ENCODE measurements around the gene TRNT1.

The TRNT1 gene

DNA sequence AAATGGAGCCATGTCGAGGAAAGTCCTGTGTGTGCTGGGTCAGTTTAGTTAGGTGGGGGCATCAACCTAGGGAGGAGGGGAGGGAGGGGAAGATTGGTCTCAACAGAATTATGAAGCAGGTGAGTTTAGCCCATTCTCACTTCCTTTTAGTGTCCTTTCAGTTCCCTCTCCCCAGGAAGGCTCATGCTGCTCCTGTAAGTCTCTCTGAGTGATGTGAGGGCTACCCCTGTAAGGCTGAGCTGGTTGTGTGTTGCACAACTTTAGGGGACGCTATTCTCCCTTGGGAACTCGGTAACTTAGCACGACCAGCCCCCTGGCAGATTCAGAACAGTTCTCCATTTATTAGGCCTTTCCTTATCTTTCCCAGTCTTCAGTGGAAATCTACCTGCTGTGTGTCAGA, 37.7 kb upstream of the TRNT1 start:
- Histone ChIP-seq H3K4me2 (ENCODE audit: low read length) (no peak overlapping the region), H3F3A (ENCODE audit: insufficient read depth, low read length) (no peaks in the 10 kb centered on the region), H3K79me2 (ENCODE audit: insufficient read depth, low read length) (no peaks in the 10 kb centered on the region), H3K9me2 (ENCODE audit: low read depth, low read length) (no peaks in the 10 kb centered on the region), H3K27me3 (ENCODE audit: insufficient read depth, low read length) (no peaks in the 10 kb centered on the region), H3K36me3 (ENCODE audit: insufficient read depth, low read length) (no peaks in the 10 kb centered on the region), H3K27ac (ENCODE audit: low read depth, low read length, poor library complexity, severe bottlenecking) (no peak overlapping the region), H3K9ac (ENCODE audit: low read length) (no peak overlapping the region), H3K9me3 (ENCODE audit: low read length) (no peaks in the 10 kb centered on the region), H4K20me1 (ENCODE audit: insufficient read depth, low read length) (no peaks in the 10 kb centered on the region), H2AFZ (ENCODE audit: low read length) (no peak overlapping the region), H3K4me1 (ENCODE audit: insufficient read depth, low read length, severe bottlenecking) (no peaks in the 10 kb centered on the region), H3K4me3 (ENCODE audit: low read depth, low read length, poor library complexity, severe bottlenecking) (no peak overlapping the region)
- no peak for TF ChIP-seq EZH2 (IDR thresholded peaks at IDR 0.05; ENCODE audit: borderline replicate concordance, low read length)
- TF ChIP-seq, protein P1, sequence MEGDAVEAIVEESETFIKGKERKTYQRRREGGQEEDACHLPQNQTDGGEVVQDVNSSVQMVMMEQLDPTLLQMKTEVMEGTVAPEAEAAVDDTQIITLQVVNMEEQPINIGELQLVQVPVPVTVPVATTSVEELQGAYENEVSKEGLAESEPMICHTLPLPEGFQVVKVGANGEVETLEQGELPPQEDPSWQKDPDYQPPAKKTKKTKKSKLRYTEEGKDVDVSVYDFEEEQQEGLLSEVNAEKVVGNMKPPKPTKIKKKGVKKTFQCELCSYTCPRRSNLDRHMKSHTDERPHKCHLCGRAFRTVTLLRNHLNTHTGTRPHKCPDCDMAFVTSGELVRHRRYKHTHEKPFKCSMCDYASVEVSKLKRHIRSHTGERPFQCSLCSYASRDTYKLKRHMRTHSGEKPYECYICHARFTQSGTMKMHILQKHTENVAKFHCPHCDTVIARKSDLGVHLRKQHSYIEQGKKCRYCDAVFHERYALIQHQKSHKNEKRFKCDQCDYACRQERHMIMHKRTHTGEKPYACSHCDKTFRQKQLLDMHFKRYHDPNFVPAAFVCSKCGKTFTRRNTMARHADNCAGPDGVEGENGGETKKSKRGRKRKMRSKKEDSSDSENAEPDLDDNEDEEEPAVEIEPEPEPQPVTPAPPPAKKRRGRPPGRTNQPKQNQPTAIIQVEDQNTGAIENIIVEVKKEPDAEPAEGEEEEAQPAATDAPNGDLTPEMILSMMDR (IDR thresholded peaks at IDR 0.05; ENCODE audit: low read length): no peak

DNA sequence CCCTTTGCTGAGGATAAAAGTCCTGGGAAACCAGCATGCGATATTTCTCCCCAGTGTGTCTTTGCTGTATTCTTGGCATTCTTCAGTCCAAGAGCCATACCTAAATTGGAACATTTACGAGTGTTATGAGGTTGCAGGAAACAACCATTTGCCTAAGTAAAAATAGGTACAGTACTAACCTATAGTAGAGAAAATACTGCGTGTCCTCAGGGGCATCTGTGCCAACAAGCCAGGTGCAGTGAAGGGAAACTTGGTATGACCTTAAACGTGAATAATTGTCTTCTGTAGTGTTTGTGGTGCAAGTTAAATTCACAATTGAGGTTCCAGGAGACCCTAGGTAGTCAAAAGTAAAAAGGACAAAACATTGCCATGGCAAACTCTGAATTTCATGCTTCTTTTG, 28.8 kb upstream of the TRNT1 start:
- Histone ChIP-seq H3K9me2 (ENCODE audit: low read depth, low read length) (no peaks in the 10 kb centered on the region), H4K20me1 (ENCODE audit: insufficient read depth, low read length) (no peaks in the 10 kb centered on the region), H3K4me3 (ENCODE audit: low read depth, low read length, poor library complexity, severe bottlenecking) (no peak overlapping the region), H3K27ac (ENCODE audit: low read depth, low read length, poor library complexity, severe bottlenecking) (no peak overlapping the region), H3K36me3 (ENCODE audit: insufficient read depth, low read length) (no peaks in the 10 kb centered on the region), H3K79me2 (ENCODE audit: insufficient read depth, low read length) (no peaks in the 10 kb centered on the region), H3K9ac (ENCODE audit: low read length) (no peak overlapping the region), H3K27me3 (ENCODE audit: insufficient read depth, low read length) (peaks cover 4% of the 10 kb centered on the region; the same call in 1 of the 2 replicates), H2AFZ (ENCODE audit: low read length) (no peak overlapping the region), H3F3A (ENCODE audit: insufficient read depth, low read length) (no peaks in the 10 kb centered on the region), H3K4me1 (ENCODE audit: insufficient read depth, low read length, severe bottlenecking) (no peaks in the 10 kb centered on the region), H3K4me2 (ENCODE audit: low read length) (no peak overlapping the region), H3K9me3 (ENCODE audit: low read length) (no peaks in the 10 kb centered on the region)
- TF ChIP-seq EZH2 (IDR thresholded peaks at IDR 0.05; ENCODE audit: borderline replicate concordance, low read length): no peak
- TF ChIP-seq, protein P1 (IDR thresholded peaks at IDR 0.05; ENCODE audit: low read length): no peak

DNA sequence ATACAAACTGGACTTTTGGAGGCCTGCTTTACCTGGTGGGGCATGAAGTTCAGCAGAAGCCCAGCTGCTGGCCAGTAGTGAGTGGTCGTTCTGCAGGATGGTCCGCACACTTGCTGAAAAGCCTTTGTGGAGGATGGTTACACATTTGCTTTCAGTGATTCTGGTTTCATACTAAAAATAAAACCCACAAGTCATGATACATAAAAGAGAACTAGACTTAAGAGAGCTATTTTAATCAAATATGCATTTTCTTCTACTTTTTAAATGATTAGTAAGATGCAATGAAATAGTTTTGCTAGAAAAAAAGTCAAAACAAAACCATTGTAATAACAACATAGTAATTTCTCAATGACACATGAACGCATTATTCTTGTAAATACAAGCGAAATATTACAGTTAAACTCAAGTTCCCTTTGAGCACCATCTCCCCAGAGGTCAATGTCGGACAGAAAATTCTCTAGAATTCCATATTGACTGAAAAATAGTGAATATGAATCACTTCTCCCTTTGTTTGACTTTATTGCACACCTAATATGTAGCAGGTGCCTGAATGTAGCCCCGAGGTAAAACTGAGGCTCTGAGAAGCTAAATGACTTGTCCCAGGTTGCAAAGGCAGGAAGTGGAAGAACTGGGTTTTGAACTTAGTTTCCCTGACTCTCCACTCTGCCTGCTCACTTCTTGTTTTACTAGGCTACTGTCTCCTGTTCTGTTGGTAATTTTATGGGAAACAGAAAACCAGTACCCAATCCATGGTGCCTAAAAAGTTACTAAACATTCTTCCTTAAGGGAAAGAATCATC, 24.9 kb upstream of the TRNT1 start:
- Histone ChIP-seq H3K9me3 (ENCODE audit: low read length) (no peaks in the 10 kb centered on the region), H2AFZ (ENCODE audit: low read length) (no peak overlapping the region)
- TF ChIP-seq EZH2 (IDR thresholded peaks at IDR 0.05; ENCODE audit: borderline replicate concordance, low read length): no peak
- TF ChIP-seq, protein P1 (IDR thresholded peaks at IDR 0.05; ENCODE audit: low read length): no peak

More for the DNA sequence above, 24.9 kb upstream of the TRNT1 start:
- H3K36me3 ChIP-seq (ENCODE audit: insufficient read depth, low read length): no peaks in the 10 kb centered on the region
- H3K9ac ChIP-seq (ENCODE audit: low read length): no peak overlapping the region
- H3K9me2 ChIP-seq (ENCODE audit: low read depth, low read length): no peaks in the 10 kb centered on the region
- H3K4me2 ChIP-seq (ENCODE audit: low read length): no peak overlapping the region
- H3K4me1 ChIP-seq (ENCODE audit: insufficient read depth, low read length, severe bottlenecking): no peaks in the 10 kb centered on the region
- H3K27ac ChIP-seq (ENCODE audit: low read depth, low read length, poor library complexity, severe bottlenecking): no peak overlapping the region
- H4K20me1 ChIP-seq (ENCODE audit: insufficient read depth, low read length): no peaks in the 10 kb centered on the region
- no peak overlapping the region for H3K4me3 ChIP-seq (ENCODE audit: low read depth, low read length, poor library complexity, severe bottlenecking)
- peaks cover 2% of the 10 kb centered on the region; the same call in 1 of the 2 replicates for H3K27me3 ChIP-seq (ENCODE audit: insufficient read depth, low read length)
- H3F3A ChIP-seq (ENCODE audit: insufficient read depth, low read length): no peaks in the 10 kb centered on the region
- H3K79me2 ChIP-seq (ENCODE audit: insufficient read depth, low read length): no peaks in the 10 kb centered on the region

Measured in OCI-LY1 (cell line).